Erythroblast (primary cell): ENCODE measurements around the gene CCDC197.
A peak's percentile ranks its signal among the peaks of the same experiment; 100 is the strongest.

Experiments
- DNase-seq, 2 experiments: peaks; one replicate each; lab custom pipeline; 2025; lab: John Stamatoyannopoulos, UW
- GATA1 ChIP-seq: IDR thresholded peaks from 2 replicates; pipeline ENCODE4 v1.6.1; 2011; ENCODE audit warnings: low read depth, mild to moderate bottlenecking, control low read depth, low read length, moderate library complexity
- POLR2A ChIP-seq: IDR thresholded peaks from 2 replicates; pipeline ENCODE4 v1.6.1; 2011; ENCODE audit warnings: mild to moderate bottlenecking, low read length

CCDC197 gene

DNA sequence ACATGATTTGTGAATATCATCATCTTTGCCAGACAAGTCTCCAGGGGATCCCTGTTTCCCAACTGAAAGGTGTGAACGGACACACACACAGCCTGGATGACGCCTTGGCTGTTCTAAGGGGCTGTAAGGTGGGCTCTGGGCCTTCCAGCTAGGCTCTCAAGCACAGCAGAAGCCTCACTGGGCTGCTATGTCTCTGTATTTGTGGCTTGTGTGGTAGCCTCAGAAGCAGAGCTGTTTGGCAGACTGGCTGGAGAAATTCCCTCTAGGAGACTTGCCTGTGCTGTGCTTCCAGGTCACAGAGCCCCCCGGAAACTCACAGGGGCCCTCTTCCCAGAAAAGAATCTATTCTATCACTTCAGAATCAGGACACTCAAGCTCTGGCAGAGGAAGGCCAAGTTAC is 50.5 kb downstream of the CCDC197 start:
- DNase-seq: no peak
- TF ChIP-seq POLR2A (no peak), GATA1 (no peak)

- TF ChIP-seq POLR2A (no peak), GATA1 (no peak)
- DNase-seq: no peak
These were observed 51.9 kb downstream of the CCDC197 start for GRCh38 chr14:94048691-94049624.

DNA sequence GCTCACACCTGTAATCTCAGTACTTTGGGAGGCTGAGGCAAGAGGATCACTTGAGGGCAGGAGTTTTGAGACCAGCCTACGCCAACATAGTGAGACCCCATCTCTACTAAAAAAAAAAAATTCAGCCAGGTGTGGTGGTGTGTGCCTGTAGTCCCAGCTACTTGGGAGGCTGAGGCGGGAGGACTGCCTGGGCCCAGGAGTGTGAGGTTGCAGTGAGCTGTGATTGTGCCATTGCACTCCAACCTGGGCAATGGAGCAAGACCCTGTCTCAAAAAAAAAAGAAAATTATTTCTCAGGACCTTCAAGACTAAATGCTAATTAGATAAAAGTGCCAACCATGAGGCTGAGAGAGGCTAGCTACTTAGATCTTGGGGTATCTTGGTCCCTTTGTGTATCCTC is 52.5 kb downstream of the CCDC197 start:
- DNase-seq: no peak
- no peak for TF ChIP-seq GATA1
- no peak for TF ChIP-seq POLR2A

- TF ChIP-seq POLR2A (no peak), GATA1 (no peak)
- no peak for DNase-seq
These were observed 53.3 kb downstream of the CCDC197 start for GRCh38 chr14:94050231-94050880.

DNA sequence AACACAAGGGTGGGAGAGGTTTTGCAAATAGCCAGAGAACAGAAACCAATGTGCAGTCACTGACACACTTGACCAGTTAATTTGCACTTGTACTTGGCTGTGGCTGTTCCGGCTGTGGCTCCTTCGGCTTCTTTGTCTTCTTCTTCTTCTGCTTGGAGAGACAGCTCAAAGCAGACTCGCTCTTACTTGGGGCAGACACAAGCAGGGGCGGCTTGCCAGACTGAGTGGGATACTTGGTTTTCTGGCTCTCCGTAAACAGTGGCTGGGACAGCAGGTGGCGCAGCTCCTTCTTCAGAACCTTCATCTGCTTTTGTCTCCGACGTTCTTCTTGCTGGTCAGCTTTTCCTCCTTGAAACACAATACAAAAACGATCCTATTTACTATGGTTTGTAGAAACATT is 54.0 kb downstream of the CCDC197 start:
- TF ChIP-seq GATA1 (no peak), POLR2A (no peak)
- peak in 1 of 2 experiments; percentile 20 for DNase-seq

DNA sequence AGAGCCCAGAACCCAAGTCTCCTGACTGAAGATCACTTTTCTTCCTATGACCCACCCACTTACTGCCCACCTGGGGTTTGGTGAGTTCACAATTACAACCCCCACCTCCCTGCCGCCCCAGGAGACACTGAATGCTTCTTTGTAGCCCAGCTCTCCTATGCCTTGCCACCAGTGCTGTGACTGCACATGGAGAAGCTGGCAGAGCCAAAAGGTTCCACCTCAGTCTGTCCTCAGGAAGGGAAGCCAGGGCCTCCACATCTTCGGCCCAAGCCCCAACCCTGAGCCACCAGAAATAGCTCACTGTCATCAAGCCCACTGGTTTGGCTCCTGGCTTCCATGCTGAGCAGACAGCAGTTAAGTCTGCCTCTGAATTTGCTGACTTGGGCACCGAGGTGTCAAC is 54.7 kb downstream of the CCDC197 start:
- no peak for DNase-seq

DNA sequence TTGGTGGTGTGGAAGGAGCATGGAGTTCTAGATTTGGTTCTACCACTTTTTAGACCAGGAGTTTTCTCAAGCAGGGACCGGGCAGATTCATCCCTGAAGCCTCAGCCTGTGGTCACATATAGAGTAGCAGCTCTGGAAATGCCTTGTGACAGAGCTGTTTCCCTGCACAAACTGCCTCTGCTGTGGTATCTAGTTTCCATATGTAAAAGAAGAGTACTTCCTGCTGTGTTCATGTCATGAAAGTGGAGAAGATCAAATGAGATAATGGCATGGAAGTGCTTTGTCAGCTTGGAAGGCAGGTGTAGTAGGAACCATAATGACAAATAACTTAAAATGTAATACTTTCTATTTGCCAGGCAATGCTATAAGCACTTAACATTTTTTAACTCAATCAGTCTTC is 55.1 kb downstream of the CCDC197 start:
- DNase-seq: no peak

More for the DNA sequence above, 54.7 kb downstream of the CCDC197 start:
- no peak for TF ChIP-seq POLR2A
- TF ChIP-seq GATA1: no peak

DNA sequence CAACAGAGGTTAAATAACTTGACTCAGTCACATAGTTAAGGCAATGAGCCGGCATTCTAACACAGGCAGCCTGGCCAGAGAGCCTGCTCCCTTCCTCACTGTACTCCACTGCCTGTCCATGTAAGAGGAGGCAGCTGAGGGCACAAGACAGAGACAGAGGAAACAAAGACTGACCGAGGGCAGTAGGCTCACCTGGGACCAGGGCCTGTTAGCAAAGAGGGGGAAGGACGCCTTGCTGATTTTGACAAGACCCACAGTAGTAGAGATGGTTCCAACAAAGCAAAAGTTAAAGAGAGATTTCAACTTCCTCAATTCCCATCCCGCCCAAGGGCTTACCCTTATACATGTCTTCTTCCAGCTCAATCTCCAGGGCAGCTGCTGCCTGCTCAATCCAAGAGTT is 55.6 kb downstream of the CCDC197 start:
- no peak for TF ChIP-seq POLR2A
- TF ChIP-seq GATA1: no peak

More for the DNA sequence above, 55.1 kb downstream of the CCDC197 start:
- TF ChIP-seq GATA1 (no peak), POLR2A (no peak)

GRCh38 chr14:94054401-94054800 is 57.3 kb downstream of the CCDC197 start:
- TF ChIP-seq POLR2A (no peak), GATA1 (no peak)
- no peak for DNase-seq

More for the DNA sequence above, 55.6 kb downstream of the CCDC197 start:
- no peak for DNase-seq

DNA sequence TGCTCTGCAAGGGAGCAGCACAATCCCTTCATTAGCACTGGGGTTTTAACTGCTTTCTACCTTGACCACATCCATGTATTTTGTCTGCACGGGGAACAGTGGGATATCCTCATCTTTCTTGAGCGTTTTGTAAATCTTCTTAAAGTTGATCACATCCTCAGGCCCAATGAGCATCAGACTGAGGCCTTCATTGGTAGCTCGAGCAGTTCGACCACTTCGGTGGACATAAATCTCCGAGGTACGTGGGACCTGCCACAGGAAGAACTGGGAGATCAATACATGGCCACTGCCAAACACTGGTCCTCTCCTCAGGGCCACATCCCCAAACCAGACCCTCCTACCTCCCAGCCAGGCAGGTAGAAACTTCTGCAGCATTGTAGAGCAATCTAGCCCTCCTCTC is 57.8 kb downstream of the CCDC197 start:
- no peak for DNase-seq
- TF ChIP-seq GATA1 (no peak), POLR2A (no peak)

DNA sequence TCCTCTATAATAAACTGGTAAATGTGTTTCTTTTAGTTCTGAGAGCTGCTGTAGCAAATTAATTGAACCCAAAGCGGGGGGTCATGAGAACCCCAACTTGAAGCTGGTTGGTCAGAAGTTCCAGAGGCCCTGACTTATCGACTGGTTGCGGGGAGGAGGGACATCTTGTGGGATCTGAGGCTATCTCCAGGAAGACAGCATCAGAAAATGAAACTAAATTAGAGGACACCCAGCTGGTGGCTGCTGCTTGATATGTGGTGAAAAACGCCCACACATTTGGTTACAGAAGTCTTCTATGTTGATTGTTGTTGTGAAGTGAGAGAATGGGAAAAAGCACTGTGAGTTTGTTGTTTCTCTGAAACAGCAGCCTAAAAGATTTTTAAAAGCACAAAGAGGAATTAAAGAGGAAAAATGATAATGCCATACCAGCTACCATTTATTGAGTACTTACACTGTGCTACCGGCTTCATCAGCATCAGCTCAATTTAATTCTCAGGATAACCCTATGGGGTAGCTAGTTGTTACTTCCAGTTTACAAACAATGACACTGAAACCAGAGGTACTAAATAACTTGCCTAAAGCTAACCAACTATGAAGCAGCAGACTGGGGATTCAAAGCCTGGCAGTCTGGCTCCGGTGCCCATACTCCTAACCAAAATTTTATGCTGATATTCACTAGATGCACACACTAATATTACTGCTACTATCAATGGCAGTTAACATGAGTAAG is 59.6 kb downstream of the CCDC197 start:
- peak; percentile 31 to 34 for DNase-seq
- no peak for TF ChIP-seq POLR2A

GRCh38 chr14:94058128-94058673 is 61.1 kb downstream of the CCDC197 start:
- TF ChIP-seq GATA1 (no peak), POLR2A (no peak)
- peak in 1 of 2 experiments; percentile 18 for DNase-seq
